OCI-LY3 (cell line): Measurements from ENCODE around the gene PRKAR1B.

Experiments used
- H2AFZ ChIP-seq: fragments of 200-600, 300-600 bp; shearing (Covaris generic); 2 replicates; pipeline ENCODE4 v1.6.0; 2014; ENCODE audit warnings: antibody characterized with exemption, low read depth, low read length
- H3K27ac ChIP-seq: fragments of 200-600, 300-600 bp; sonication (generic); 2 replicates; pipeline ENCODE4 v1.5.1; 2014; ENCODE audit warnings: mild to moderate bottlenecking, low read length, moderate library complexity, mixed read lengths
- H3K27me3 ChIP-seq: fragments of 200-600, 300-600 bp; sonication (generic); 2 replicates; pipeline ENCODE4 v1.6.1; 2014; ENCODE audit warnings: low read depth, low read length, mixed read lengths
- H3K36me3 ChIP-seq: fragments of 200-600, 300-600 bp; sonication (generic); replicated peaks from 2 replicates; pipeline ENCODE3; 2014; ENCODE audit warnings: low read depth, low read length, mixed read lengths
- H3K4me1 ChIP-seq: fragments of 300-600, 200-600 bp; sonication (generic); 2 replicates; pipeline ENCODE4 v1.6.1; 2014; ENCODE audit warnings: low read length, mixed read lengths
- H3K4me2 ChIP-seq: fragments of 200-600, 300-600 bp; sonication (generic); 2 replicates; pipeline ENCODE4 v1.6.1; 2014; ENCODE audit warnings: low read length, mixed read lengths
- H3K4me3 ChIP-seq: fragments of 300-600, 200-600 bp; sonication (generic); 2 replicates; pipeline ENCODE4 v1.5.1; 2014; ENCODE audit warnings: antibody characterized with exemption, mild to moderate bottlenecking, low read length, moderate library complexity
- H3K79me2 ChIP-seq: fragments of 300-600, 200-600 bp; shearing (Covaris generic); 2 replicates; pipeline ENCODE4 v1.6.1; 2014; ENCODE audit warnings: mild to moderate bottlenecking, low read length, mixed read lengths
- H3K9ac ChIP-seq: fragments of 300-600, 200-600 bp; shearing (Covaris generic); 2 replicates; pipeline ENCODE4 v1.6.0; 2014; ENCODE audit warnings: mild to moderate bottlenecking, low read length, moderate library complexity
- H3K9me3 ChIP-seq: fragments of 200-600, 300-600 bp; shearing (Covaris generic); 2 replicates; pipeline ENCODE4 v1.6.1; 2014; ENCODE audit warnings: low read length, mixed read lengths; ENCODE audit not compliant: insufficient read depth
- H4K20me1 ChIP-seq: fragments of 200-600, 300-600 bp; sonication (generic); 2 replicates; pipeline ENCODE4 v1.6.1; 2016; ENCODE audit warnings: low read length, mixed read lengths; ENCODE audit not compliant: insufficient read depth
- EZH2phosphoT487 ChIP-seq: fragments of 200-600 bp; shearing (Covaris generic); IDR thresholded peaks from 2 replicates; pipeline ENCODE4 v1.6.1; 2018; ENCODE audit warnings: antibody characterized with exemption, mixed run types, low read depth
- TF ChIP-seq, protein P1 (sequence below): fragments of 200-600, 300-600 bp; sonication (generic); IDR thresholded peaks from 2 replicates; pipeline ENCODE4 v1.5.1; 2014; ENCODE audit warnings: antibody characterized with exemption, low read length, low read depth

PRKAR1B gene

GRCh38 chr7:549891-550625 is 177.0 kb downstream of the PRKAR1B start:
- Histone ChIP-seq H2AFZ (no peak overlapping the region), H3K4me2 (no peak overlapping the region), H3K27me3 (no peaks in the 10 kb centered on the region), H3K36me3 (no peaks in the 10 kb centered on the region), H3K27ac (no peak overlapping the region), H3K9ac (no peak overlapping the region), H3K79me2 (no peaks in the 10 kb centered on the region), H4K20me1 (no peaks in the 10 kb centered on the region), H3K4me3 (no peak overlapping the region), H3K9me3 (no peaks in the 10 kb centered on the region), H3K4me1 (no peaks in the 10 kb centered on the region)
- TF ChIP-seq EZH2phosphoT487: no peak
- TF ChIP-seq, protein P1, sequence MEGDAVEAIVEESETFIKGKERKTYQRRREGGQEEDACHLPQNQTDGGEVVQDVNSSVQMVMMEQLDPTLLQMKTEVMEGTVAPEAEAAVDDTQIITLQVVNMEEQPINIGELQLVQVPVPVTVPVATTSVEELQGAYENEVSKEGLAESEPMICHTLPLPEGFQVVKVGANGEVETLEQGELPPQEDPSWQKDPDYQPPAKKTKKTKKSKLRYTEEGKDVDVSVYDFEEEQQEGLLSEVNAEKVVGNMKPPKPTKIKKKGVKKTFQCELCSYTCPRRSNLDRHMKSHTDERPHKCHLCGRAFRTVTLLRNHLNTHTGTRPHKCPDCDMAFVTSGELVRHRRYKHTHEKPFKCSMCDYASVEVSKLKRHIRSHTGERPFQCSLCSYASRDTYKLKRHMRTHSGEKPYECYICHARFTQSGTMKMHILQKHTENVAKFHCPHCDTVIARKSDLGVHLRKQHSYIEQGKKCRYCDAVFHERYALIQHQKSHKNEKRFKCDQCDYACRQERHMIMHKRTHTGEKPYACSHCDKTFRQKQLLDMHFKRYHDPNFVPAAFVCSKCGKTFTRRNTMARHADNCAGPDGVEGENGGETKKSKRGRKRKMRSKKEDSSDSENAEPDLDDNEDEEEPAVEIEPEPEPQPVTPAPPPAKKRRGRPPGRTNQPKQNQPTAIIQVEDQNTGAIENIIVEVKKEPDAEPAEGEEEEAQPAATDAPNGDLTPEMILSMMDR: no peak

GRCh38 chr7:549066-549890 is 177.8 kb downstream of the PRKAR1B start:
- H3K79me2 ChIP-seq: no peaks in the 10 kb centered on the region
- no peak overlapping the region for H3K4me3 ChIP-seq
- no peak overlapping the region for H3K9ac ChIP-seq
- no peaks in the 10 kb centered on the region for H3K9me3 ChIP-seq
- H2AFZ ChIP-seq: no peak overlapping the region
- no peak overlapping the region for H3K27ac ChIP-seq
- no peaks in the 10 kb centered on the region for H3K4me1 ChIP-seq
- H3K27me3 ChIP-seq: no peaks in the 10 kb centered on the region
- H3K36me3 ChIP-seq: no peaks in the 10 kb centered on the region
- H4K20me1 ChIP-seq: no peaks in the 10 kb centered on the region
- H3K4me2 ChIP-seq: no peak overlapping the region
- TF ChIP-seq, protein P1: no peak
- TF ChIP-seq EZH2phosphoT487: no peak

DNA sequence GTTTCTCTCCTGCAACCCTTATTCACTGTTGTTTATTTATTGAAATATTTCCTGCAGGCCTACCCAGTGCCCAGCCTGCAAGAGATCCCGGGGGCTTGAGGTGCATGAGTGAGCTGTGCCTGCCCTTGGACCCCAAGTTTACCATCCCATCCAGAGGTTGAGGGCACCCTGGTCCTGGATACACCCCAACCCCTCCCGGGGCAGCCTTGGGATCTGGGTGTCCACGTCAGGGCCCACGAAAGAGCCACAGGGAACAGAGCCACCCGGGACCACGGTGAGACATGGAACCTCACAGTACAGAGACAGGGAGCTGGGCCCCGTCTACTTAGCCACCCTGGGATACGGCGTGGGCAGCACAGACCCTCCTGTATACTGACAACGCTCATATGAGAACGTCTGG is 178.7 kb downstream of the PRKAR1B start:
- Histone ChIP-seq H3K79me2 (no peaks in the 10 kb centered on the region), H3K4me2 (no peak overlapping the region), H3K27ac (no peak overlapping the region), H3K36me3 (no peaks in the 10 kb centered on the region), H4K20me1 (no peaks in the 10 kb centered on the region), H3K4me3 (no peak overlapping the region), H3K9me3 (no peaks in the 10 kb centered on the region), H2AFZ (no peak overlapping the region), H3K4me1 (no peaks in the 10 kb centered on the region), H3K27me3 (no peaks in the 10 kb centered on the region), H3K9ac (no peak overlapping the region)
- TF ChIP-seq EZH2phosphoT487: no peak
- TF ChIP-seq, protein P1: no peak

GRCh38 chr7:545470-545869 is 181.6 kb downstream of the PRKAR1B start:
- H3K79me2 ChIP-seq: no peaks in the 10 kb centered on the region
- no peak overlapping the region for H2AFZ ChIP-seq
- H4K20me1 ChIP-seq: no peaks in the 10 kb centered on the region
- TF ChIP-seq EZH2phosphoT487: no peak
- TF ChIP-seq, protein P1: no peak
- H3K27me3 ChIP-seq: no peaks in the 10 kb centered on the region
- no peaks in the 10 kb centered on the region for H3K4me1 ChIP-seq
- no peak overlapping the region for H3K9ac ChIP-seq
- no peak overlapping the region for H3K27ac ChIP-seq
- no peaks in the 10 kb centered on the region for H3K36me3 ChIP-seq
- no peak overlapping the region for H3K4me3 ChIP-seq
- no peaks in the 10 kb centered on the region for H3K9me3 ChIP-seq
- no peak overlapping the region for H3K4me2 ChIP-seq
